Activated T-cell treated with anti-CD3 and anti-CD28 coated beads, Interleukin-2, amount 50 U/mL, for 1 hour (primary cell): ENCODE measurements around the gene ATP5F1D.
A peak's percentile ranks its signal among the peaks of the same experiment; 100 is the strongest.

Experiments used
- DNase-seq: peaks from one replicate; pipeline ENCODE4 v3.0.0-alpha.2; 2020

The ATP5F1D gene

GRCh38 chr19:1271528-1272422 is 30.2 kb downstream of the ATP5F1D start:
- no peak for DNase-seq

DNA sequence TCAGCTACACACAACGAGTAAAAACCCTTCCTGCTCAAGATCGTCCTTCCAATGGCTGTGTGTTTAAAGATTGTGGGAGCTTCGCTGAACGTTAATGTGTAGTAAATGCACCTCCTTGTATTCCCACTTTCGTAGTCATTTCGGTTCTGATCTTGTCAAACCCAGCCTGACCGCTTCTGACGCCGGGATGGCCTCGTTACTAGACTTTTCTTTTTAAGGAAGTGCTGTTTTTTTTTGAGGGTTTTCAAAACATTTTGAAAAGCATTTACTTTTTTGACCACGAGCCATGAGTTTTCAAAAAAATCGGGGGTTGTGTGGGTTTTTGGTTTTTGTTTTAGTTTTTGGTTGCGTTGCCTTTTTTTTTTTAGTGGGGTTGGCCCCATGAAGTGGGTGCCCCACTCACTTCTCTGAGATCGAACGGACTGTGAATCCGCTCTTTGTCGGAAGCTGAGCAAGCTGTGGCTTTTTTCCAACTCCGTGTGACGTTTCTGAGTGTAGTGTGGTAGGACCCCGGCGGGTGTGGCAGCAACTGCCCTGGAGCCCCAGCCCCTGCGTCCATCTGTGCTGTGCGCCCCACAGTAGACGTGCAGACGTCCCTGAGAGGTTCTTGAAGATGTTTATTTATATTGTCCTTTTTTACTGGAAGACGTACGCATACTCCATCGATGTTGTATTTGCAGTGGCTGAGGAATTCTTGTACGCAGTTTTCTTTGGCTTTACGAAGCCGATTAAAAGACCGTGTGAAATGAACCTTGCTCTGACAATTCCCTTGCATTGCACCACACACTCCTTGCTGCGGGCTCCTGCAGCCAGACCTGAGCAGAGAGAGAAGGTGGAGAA is 31.1 kb downstream of the ATP5F1D start:
- DNase-seq: no peak

- DNase-seq: no peak
Measured at GRCh38 chr19:1273263-1274041, 31.9 kb downstream of the ATP5F1D start.

DNA sequence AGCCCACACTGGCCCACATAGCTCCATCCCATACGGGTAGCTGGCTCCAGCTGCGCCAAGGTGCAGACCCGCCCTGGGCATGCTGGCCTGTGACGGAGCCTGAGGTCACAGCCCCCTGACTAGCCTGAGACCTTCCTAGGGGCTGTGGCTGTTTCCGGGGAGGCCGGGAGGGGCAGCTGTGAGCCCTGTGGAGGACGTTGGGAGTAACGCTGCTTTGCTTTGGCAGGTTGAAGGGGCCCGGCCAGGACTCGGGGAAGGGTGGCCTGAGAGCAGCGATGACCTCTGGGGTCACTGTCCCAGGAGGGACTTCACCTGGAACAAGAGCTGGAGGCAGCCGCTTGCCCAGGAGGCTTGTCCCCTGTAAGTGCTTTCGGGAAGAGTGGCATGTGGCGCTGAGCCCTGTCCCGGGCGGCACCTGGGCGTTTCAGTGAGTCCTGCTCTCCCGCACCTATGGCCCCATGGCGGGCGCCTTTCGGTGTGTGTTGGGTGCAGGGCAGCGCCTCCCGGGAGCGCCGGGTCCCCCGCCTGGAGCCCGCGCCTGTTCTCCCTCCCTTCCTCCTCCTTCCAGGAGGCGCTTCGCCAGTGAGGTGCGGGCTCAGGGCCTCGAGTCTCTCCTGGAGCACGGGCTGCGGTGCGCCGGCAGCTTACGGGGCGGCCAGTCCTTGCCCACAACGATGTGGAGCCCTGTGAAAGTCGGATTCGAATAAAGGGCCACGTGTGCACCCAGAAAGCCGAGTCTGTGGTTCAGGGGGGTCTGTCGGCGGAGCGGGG is 32.7 kb downstream of the ATP5F1D start:
- no peak for DNase-seq

DNA sequence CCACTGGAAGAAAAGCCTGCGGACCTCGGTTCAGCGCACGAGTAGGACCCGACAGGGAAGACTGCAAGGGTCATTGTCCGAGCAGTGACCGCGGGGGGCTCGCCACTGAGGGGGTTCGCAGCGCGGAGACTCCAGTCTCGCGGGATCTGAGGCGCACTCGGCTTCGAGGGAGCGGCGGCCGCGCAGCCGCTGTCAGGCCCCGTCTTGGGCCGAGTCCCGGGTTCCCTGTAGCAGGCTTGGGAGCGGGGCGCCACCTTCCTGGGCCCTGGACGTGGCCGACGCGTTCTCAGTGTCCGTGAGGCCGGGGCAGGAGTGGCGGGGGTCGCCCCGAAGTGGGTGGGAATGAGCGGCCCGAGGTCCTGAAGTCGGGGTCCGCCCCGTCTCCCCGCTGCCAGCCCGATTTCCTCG is 33.3 kb downstream of the ATP5F1D start:
- DNase-seq: no peak

- peak; percentile 94 for DNase-seq
Measured at GRCh38 chr19:1275260-1275975, 33.9 kb downstream of the ATP5F1D start, which contains the start of gene FAM174C. FAM174C (plus strand) TSS chr19:1275530; CDS start chr19:1275550, 20 bp downstream.

- DNase-seq: no peak
Measured at GRCh38 chr19:1275976-1276627, 34.6 kb downstream of the ATP5F1D start.

- DNase-seq: no peak
Measured at GRCh38 chr19:1276628-1277022, 35.1 kb downstream of the ATP5F1D start.

DNA sequence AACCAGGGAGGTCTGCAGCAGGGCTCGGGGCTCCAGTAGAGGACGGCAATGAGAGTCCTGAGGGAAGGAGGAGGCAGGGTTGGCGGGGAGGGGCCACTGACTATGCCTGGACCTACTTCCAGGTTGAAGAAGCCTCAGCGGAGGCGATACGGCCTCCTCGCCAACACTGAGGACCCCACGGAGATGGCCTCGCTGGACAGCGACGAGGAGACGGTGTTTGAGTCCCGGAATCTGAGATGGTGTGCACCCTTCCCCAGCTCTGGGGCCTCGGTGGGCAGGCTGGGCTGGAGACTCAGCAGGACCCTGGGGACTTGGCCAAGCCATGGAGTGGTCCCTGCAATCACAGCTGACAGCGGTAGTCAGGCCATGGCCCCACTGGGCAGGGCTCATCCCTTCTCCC is 35.5 kb downstream of the ATP5F1D start:
- no peak for DNase-seq

DNA sequence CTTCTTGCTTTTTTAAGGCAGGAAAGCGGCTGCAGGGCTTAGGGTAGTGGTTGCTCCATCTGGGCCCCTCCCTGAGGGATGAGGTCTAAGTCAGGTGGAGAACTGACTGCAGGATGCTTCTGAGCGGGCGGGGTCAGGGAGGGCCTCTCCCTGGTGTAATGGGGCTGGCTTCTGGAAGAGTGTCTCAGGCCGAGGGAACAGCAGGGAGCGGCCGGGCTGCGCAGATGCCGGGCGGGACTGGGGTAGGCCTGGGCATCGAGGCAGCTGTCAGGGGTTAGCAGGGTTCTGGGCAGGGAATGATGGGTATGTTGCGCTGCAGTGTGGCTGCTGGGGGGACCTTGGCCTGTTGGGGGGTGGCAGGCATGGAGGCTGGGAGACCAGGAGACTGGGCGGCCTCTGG is 36.5 kb downstream of the ATP5F1D start:
- DNase-seq: no peak

GRCh38 chr19:1278713-1279660 is 37.4 kb downstream of the ATP5F1D start:
- no peak for DNase-seq

DNA sequence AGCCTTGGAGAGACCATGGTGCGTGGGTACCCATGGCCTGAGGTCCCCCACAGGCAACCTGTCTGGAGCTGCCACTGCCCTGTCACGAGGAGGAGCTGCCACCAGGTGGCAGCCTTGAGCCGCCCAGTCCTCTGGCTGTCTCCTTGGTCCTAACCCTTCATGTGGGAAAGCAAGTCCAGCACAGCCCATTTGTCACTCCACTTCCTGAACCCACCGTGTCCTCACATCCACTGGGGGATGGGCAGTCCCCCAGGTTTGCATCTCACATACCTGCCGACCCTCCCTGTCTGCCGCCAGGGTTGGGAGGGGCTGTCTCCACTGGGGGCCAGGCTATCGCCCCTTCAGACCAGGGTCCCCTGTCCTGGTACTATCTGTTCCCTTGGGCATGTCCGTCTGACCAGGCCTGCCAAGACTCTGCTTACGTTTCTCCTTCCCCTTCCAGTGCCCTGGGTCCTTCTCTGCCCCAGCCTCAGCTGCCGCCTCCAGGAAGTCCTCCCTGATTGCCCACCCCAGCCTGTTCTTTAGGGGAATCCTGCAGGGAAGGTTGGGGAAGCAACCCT is 38.3 kb downstream of the ATP5F1D start:
- peak; percentile 82 for DNase-seq

GRCh38 chr19:1280636-1281568 is 39.4 kb downstream of the ATP5F1D start:
- no peak for DNase-seq

GRCh38 chr19:1281569-1282287 is 40.2 kb downstream of the ATP5F1D start:
- no peak for DNase-seq

GRCh38 chr19:1282588-1283206 is 41.1 kb downstream of the ATP5F1D start:
- no peak for DNase-seq

DNA sequence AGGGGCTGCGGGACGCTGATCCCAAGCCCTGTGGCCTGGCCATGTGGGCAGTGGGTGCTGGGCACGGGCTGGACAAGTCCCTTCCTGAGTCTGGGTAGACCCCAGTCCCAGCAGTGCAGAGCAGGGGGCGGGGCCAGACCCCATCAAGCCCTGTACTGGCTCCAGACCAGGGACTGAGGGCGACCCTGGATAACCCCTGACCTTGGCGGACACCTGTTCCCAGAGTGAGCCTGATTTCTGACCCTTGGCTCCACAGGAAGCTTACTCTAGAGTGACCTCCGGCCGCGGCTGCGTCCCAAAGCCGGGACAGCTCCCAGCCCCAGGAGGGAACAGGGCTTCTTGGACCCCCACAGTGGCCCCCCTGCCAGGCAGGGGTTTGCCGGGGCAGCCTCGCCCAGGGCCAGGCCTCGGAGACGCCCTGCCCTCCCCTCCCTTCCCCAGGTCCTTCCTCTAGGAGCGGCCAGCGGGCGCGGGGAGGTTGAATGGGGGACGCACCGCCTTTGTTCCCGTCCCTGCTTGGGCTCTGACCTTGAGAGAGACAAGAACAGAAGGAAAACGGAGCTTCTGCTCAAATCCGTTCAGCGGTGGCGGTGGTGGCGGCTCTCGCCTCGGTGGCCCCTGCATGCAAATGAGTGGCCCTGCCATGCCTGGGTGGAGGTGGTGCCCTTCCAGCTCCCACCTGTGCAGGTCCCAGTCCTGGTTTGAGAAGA is 41.8 kb downstream of the ATP5F1D start:
- DNase-seq: no peak
